Measurements from ENCODE around the gene SNX9.

- TF ChIP-seq EZH2 (IDR thresholded peaks at IDR 0.05; ENCODE audit: borderline replicate concordance, low read depth, low read length, poor library complexity, severe bottlenecking) = no peak
- TF ChIP-seq, protein P1, sequence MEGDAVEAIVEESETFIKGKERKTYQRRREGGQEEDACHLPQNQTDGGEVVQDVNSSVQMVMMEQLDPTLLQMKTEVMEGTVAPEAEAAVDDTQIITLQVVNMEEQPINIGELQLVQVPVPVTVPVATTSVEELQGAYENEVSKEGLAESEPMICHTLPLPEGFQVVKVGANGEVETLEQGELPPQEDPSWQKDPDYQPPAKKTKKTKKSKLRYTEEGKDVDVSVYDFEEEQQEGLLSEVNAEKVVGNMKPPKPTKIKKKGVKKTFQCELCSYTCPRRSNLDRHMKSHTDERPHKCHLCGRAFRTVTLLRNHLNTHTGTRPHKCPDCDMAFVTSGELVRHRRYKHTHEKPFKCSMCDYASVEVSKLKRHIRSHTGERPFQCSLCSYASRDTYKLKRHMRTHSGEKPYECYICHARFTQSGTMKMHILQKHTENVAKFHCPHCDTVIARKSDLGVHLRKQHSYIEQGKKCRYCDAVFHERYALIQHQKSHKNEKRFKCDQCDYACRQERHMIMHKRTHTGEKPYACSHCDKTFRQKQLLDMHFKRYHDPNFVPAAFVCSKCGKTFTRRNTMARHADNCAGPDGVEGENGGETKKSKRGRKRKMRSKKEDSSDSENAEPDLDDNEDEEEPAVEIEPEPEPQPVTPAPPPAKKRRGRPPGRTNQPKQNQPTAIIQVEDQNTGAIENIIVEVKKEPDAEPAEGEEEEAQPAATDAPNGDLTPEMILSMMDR (conservative IDR thresholded peaks at IDR 0.05; ENCODE audit: low read depth, low read length) = no peak
Observed at GRCh38 chr6:157965387-157965786, 142.3 kb downstream of the SNX9 start.
